Activated gamma-delta T cell (primary cell): ENCODE data around the gene EVC2.
"Not testable (repeated sequence)": the region's sequence is repeated elsewhere in the genome, so short reads cannot be mapped to it uniquely, and the experiment has no call there.

Experiments
- DNase-seq: peaks from one replicate; lab custom pipeline; 2025; lab: John Stamatoyannopoulos, UW

Gene EVC2

DNA sequence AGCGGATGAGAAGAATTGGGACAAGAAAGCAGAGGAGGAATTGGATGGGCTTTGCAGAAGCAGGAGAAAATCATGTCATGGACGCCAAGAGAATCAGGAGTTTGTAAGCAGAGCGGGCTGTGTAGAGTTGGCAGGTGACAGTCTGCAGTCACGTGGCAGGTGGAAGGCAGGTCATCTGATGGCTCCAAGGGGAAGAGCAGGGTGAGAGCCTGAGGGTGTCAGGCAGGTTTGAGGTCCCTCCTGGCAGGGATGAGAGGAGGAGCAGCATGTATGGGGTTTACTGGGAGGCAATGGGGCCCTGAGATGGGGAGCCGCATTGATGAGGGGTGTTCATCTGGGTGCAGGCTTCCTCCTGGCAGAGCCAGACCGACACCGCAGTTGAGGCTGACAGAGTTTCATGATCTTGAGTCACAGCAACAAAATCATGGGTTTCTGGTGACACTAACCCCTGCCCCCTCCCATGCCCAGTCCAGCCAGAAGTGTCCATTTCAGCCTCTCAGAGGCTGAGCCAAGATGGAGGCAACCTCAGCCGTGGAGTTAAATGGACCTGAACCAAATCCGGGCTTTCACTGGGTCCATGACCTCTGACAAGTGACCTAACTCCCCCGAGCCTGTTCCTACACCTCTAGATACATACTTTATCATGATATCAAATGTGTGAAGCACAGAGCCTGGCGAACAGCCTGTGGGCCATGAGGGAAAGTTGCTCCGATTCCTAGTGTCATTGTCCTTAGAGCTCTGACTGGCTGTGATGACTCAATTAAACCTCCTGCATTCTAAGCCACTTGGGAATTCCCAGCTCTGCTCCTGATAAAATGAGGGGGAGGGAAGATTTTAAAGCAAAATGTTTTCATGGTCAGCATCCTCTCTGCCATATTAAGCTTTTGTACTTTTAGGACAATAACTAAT is 38.7 kb upstream of the EVC2 start:
- DNase-seq = no peak

GRCh38 chr4:5746250-5746649 is 37.9 kb upstream of the EVC2 start:
- DNase-seq = no peak

DNA sequence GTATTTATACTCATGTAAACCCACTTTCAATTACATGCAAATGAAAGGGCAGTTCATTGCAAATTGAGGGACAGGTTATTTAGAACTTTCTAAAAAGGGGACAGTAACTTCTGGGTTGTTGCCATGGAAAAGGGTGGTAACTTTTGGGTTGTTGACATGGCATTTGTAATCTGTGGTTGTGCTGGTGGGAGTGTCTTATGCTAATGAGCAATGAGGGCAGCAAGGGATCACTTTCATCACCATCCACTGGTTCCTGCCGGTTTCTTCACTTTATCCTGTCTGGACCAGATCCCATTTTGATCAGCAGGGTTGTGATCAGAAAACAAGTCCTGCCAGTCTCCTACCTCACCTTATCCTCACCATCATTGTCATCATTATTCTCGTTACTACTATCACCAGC is 34.6 kb upstream of the EVC2 start:
- no peak for DNase-seq

DNA sequence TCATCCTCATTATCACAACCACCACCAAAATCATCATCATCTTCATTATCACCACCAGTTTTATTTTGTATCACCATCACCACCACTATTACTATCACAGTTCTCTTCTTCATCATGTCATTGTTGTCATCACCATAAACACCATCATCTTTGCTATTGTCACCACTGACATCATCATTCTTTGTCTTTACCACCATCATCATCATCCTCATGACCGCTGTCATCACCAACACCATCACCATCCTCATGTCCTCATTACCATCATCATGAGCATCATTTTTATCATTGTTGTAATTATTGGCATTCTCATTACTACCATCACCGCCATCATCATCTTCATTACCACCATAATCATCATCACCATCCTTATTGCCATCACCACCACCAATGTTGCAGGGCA is 34.0 kb upstream of the EVC2 start:
- no peak for DNase-seq

- no peak for DNase-seq
Observed at GRCh38 chr4:5738061-5738460, 29.7 kb upstream of the EVC2 start.

- no peak for DNase-seq
Observed at GRCh38 chr4:5735463-5735862, 27.1 kb upstream of the EVC2 start.

GRCh38 chr4:5734853-5735252 is 26.5 kb upstream of the EVC2 start:
- DNase-seq = no peak

GRCh38 chr4:5732158-5732557 is 23.8 kb upstream of the EVC2 start:
- no peak for DNase-seq

GRCh38 chr4:5730993-5731990 is 22.9 kb upstream of the EVC2 start:
- DNase-seq = no peak

- DNase-seq = no peak
Observed at GRCh38 chr4:5730436-5730835, 22.1 kb upstream of the EVC2 start.

- DNase-seq = not testable (repeated sequence)
Observed at GRCh38 chr4:5728412-5728811, 20.1 kb upstream of the EVC2 start.

DNA sequence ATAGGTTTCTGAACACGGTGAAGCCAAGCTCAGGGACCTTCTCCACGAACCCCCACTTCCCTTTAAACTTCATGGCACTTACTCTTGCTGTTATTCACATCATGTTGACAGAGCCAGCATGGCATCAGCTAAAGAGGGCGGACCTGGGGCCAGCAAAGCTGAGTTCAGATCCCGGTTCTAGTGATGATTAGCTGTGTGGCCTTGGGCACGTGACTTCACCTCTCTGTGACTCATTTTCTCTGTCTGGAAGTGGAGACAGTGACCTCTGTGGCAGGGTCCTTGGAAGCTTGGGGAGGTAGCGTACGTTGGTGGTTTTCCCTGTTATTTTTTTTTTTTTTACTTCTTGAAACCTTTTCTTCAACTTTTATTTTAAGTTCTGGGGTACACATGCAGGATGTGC is 16.0 kb upstream of the EVC2 start:
- no peak for DNase-seq

DNA sequence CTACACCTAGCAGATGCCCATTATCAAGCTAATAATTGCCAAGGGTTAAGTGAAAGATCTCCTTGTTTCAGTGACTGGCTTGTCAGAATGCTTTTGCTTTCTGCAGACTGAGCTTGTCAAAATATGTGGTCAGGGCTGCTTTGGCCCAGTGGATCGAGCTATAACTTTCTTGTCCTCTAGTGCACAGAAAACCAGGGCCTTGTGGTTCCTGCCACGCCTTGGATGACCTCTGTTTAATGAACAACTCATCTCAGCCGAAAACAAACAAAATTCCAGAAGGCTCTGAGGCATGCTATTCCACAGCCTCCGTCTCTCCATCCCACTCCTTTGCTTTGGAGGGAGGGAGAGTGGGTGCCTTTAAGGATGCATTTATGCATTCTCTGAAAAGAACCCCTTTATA is 14.0 kb upstream of the EVC2 start:
- no peak for DNase-seq

DNA sequence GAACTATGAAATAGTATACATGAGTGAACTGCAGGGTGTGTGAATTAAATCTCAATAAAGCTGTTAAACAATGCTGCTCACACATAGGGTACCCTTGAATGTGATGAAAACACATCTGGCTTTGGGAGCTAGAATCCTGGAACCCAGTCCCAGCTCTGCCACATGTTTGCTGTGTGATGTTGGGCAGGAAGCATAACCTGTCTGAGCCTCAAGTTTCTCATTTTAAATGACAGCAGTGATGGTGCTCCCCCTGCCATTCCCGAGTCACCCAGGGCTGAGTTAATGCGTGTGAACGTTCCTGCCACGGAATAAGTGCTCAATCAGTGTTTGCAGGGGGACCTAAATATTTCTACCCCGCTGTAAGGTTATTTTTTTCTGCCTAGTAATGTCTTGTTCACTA is 13.6 kb upstream of the EVC2 start:
- DNase-seq = no peak

DNA sequence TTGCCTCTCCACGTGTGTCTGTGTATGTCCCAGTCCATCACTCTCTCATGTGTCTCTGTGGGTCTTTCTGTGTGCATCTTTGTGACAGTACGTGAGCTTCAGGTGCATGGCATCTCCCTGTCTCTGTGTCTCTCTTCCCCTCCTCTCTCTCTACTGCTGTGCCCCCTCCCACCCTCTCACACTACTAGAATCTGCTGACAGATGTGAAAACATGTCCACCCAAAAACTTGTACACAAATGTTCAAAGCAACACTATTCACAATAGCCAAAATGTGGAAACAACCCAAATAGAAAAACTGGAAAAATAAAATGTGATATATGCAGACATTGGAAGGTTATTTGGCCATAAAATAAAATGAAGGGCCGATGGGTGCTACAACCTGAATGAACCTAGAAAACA is 12.6 kb upstream of the EVC2 start:
- no peak for DNase-seq

DNA sequence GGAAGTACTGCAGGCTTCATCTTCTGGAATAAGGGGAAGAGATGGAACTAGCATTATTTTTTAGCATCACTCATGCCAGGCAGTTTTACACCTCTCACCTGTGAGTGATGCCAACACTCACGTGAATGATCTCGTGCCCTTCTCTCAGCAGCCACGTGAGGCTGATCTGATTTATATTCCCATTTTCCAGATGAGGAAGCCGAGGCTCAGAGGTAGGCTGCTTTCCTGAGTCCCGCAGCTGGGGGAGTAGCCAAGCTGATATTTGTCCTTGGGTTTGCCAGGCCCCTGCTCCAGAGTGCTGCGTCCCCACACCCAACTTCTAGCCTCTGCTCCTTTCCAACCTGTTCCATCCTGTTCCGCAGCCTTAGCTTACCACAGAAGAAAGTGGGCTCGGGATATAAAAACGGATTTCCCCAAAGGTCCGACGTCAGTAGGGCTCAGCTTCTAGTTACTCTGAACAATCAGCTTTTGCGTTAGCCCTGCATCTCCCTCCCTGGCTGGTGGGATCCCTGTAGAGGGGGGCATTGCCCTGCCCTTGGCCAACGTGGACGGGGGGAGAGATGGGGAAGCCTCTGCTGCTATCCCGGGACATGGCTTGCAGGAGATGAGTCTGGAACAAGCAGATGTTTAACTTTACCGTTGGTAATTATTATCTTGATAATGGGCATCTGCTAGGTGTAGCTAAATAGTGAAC is 11.9 kb upstream of the EVC2 start:
- no peak for DNase-seq

DNA sequence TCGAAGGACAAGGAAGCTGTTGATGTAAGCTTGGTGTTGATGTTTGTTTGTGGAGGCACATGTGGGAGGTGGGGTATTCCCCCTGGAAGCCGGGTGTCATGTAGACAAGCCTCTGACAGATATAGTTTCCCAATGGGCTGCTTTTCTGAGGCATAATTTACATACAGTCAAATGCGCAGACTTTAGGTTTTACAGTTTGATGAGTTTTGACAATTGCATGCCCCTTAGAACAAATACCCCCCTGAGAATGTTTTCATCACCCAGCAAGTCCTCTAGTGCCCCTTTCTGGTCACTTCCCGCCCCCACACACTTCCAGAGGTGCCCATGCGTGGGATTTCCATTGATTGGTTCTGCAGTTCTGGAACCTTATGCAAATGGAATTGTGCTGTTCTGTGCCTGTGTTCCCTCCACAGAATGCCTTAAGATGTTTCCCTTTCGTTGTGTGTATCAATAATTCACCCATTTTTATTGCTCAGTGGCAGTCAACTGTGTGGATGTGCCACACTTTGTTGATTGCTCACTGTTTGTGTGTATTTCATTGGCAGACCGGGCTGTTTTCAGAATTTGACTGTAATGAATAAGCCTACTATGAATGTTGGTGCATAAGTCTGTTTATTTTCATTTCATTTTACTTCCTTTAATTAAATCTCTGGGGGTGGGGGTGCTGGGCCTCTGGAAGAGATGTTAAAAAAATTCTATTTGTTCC is 11.1 kb upstream of the EVC2 start:
- DNase-seq = no peak

DNA sequence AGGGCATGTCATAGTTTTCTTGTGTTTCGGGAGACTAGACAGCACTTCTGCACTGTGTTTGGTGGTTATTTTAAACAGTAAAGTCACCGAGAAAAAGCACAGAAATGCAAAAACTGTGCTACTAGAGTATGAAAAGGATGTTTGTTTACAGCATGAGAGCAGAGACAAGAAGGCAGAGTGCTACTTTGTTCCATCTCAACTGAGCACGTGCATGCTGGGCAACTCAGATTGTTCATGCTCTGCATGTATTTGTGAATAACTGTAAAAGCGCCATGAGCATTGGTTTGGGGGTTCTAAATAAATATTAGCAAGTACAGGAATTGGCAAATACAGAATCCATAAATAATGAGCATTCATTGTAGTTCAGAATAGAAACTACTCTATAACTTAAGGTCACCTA is 10.1 kb upstream of the EVC2 start:
- DNase-seq = no peak

DNA sequence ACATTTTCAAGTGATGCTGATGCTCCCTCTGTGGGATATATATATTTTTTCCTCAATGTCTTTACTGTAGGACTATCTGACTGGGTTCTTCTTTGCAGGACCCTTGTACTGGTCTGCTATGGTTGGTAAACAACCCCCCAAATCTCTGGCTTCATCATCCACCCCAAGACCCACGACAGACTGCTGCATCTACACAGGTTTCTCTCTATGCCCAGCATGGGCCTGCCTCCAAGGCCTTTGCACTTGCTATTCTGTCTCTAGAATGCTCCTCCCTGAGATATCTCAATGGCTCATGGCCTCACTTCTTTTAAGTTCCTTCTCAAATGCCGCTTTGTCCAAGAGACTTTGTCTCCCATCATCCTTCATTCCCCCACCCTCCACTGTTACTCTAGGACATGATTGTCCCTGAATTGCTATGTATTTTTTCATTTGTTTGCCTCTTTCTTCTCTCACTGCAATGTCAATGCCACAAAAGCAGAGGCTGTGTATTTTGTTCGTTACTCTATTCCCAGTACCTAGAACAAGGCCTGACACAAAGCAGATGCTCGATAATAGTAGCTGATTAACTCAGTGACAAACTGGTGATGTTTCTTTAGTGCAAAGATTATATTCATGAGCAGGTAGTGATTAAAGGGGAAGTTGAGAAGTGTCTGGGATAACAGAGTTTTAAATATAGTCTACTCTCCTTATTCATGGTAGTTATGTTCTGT is 9.2 kb upstream of the EVC2 start:
- no peak for DNase-seq

DNA sequence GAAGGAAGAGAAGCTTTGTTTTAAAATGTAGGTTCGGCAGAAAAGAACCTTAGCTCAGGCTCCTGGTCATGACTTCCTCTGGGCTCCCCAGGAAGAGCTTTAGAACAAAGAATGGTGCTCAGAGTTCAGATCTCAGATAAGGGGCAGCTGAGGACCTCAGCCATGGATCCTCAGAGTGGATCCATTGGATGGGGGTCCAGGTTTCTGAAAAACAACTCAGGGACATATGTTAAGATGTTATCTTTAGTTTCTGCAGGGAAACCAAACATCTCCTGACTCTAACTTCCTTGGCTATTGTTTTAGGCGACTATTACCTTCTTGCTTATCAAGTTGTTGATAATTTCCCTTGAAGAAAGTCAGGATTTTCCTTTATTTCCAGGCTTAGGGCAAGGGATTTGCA is 8.0 kb upstream of the EVC2 start:
- no peak for DNase-seq

GRCh38 chr4:5715357-5715756 is 7.0 kb upstream of the EVC2 start:
- no peak for DNase-seq
